ENCODE measurements around the gene HS6ST2. TPM values are rescaled to one million over a fixed set of nuclear protein-coding genes. Genes with fewer than 3 reads are reported as not detected.

The HS6ST2 gene
- total and polyA plus RNA-seq, 9 of the 15 experiments (the other 6 are each of a cell fraction or from before 2014, with no cell fraction given): not detected

DNA sequence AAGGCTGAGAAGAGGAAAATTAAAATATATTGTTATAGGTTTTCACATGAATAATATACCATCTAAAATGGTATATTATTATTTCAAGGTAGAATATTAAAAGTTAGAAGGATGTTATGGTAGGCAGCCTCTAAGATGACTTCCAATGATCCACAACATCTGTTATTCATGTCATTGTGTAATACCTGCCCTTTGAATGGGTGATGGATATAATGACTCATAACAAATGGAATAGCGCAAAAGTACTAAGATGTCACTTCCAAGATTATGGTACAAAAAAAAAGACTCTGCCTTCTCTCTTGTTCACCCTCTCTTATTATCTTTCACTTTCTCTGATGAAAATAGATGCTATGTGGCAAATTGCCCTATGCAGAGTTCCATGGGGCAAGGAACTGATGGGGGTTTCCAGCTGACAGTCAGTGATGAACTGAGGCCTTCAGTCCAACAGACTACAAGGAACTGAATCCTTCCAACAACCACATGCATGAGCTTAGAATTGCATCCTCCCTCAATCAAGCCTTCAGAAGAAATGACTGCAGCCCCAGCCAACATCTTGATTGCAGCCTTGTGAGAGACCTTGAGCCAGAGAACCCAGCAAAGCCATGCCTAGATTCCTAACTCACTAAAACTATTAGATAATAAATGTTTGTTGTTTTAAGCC, 57.7 kb downstream of the HS6ST2 start:
- Histone ChIP-seq H3K36me3 (ENCODE audit: control insufficient read depth, insufficient read depth, low read length) (no peaks in the 10 kb centered on the region), H3K9me3 (replicated peaks; ENCODE audit: control insufficient read depth, insufficient read depth, low read depth, low read length) (no peaks in the 10 kb centered on the region), H3K27me3 (ENCODE audit: control insufficient read depth in 2 of 2, insufficient read depth in 2 of 2, low read length in 2 of 2) (no peaks in the 10 kb centered on the region), H3K4me3 (no peak overlapping the region), H3K4me2 (ENCODE audit: insufficient read depth, low read length) (no peak overlapping the region), H4K20me1 (replicated peaks; ENCODE audit: control insufficient read depth, insufficient read depth, low read length) (no peaks in the 10 kb centered on the region), H2AFZ (ENCODE audit: low read depth, low read length) (no peak overlapping the region), H3K4me1 (replicated peaks in 1 of 2; ENCODE audit: control insufficient read depth in 2 of 2, insufficient read depth in 2 of 2, low read length in 2 of 2) (no peaks in the 10 kb centered on the region), H3K79me2 (ENCODE audit: control insufficient read depth, insufficient read depth, low read length) (no peaks in the 10 kb centered on the region), H3K27ac (ENCODE audit: extremely low read depth, low read depth, low read length) (no peak overlapping the region), H3K9me1 (ENCODE audit: control insufficient read depth, insufficient read depth, low read length) (no peaks in the 10 kb centered on the region), H3K9ac (ENCODE audit: insufficient read depth in 1 of 2, low read depth in 2 of 2, low read length in 2 of 2) (no peak overlapping the region)
- WGBS (ENCODE audit: insufficient coverage, low coverage, missing lambda C conversion rate): 0% methylated on average over 1 of the region's 1 CpG
- intact Hi-C loops (cut with micrococcal nuclease) (no loop called here), in situ Hi-C loops (cut with MboI) (no loop called here)
- TF ChIP-seq KLF1 (tag; IDR thresholded peaks at IDR 0.05) (no peak), SAP30 (IDR thresholded peaks at IDR 0.05; ENCODE audit: borderline replicate concordance, insufficient read depth, low read depth, low read length, poor library complexity, severe bottlenecking) (no peak), NUFIP1 (IDR thresholded peaks at IDR 0.05; ENCODE audit: partially characterized antibody) (no peak)
- TF ChIP-seq, protein P1, sequence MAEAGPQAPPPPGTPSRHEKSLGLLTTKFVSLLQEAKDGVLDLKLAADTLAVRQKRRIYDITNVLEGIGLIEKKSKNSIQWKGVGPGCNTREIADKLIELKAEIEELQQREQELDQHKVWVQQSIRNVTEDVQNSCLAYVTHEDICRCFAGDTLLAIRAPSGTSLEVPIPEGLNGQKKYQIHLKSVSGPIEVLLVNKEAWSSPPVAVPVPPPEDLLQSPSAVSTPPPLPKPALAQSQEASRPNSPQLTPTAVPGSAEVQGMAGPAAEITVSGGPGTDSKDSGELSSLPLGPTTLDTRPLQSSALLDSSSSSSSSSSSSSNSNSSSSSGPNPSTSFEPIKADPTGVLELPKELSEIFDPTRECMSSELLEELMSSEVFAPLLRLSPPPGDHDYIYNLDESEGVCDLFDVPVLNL (CRISPR knock-in tag; IDR thresholded peaks at IDR 0.05; ENCODE audit: low read depth): no peak
- FAIRE-seq: no peak
- CTCF ChIA-PET (ENCODE audit: low intra/inter-chr PET ratio): no interaction called here
- no peak for DNase-seq (ENCODE audit: extremely low read depth in 1 of 4, low spot score in 3 of 4)
- BruUV-seq (replicated peaks): no TSS peak
- no peak for ATAC-seq
- POLR2A ChIA-PET: no interaction called here

DNA sequence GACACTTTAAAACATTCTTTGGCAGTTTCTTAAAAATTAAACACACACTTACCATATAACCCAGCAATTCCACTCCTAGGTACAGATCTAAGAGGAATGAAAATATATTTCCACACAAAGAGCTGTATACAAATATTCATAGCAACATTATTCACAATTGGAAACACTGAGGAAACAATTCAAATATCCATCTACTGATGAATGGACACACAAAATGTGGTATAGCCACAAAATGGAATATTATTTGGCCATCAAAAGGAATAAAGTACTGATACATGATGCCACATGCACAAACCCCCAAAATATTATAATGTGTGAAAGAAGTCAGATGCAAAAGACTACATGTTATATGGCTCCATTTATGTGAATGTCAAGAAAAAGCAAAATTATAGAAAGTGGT, 70.9 kb downstream of the HS6ST2 start:
- H3K9me1 ChIP-seq (ENCODE audit: control insufficient read depth, insufficient read depth, low read length): no peaks in the 10 kb centered on the region
- H2AFZ ChIP-seq (ENCODE audit: low read depth, low read length): no peak overlapping the region
- H4K20me1 ChIP-seq (replicated peaks; ENCODE audit: control insufficient read depth, insufficient read depth, low read length): no peaks in the 10 kb centered on the region
- no peaks in the 10 kb centered on the region for H3K79me2 ChIP-seq (ENCODE audit: control insufficient read depth, insufficient read depth, low read length)
- no peaks in the 10 kb centered on the region for H3K9me3 ChIP-seq (replicated peaks; ENCODE audit: control insufficient read depth, insufficient read depth, low read depth, low read length)
- H3K27me3 ChIP-seq (ENCODE audit: control insufficient read depth in 2 of 2, insufficient read depth in 2 of 2, low read length in 2 of 2): no peaks in the 10 kb centered on the region
- no peak overlapping the region for H3K9ac ChIP-seq (ENCODE audit: insufficient read depth in 1 of 2, low read depth in 2 of 2, low read length in 2 of 2)
- no peak overlapping the region for H3K4me3 ChIP-seq
- no peak for FAIRE-seq
- ChIA-PET CTCF (ENCODE audit: low intra/inter-chr PET ratio) (no interaction called here), POLR2A (no interaction called here)
- H3K4me2 ChIP-seq (ENCODE audit: insufficient read depth, low read length): no peak overlapping the region
- no peak overlapping the region for H3K27ac ChIP-seq (ENCODE audit: extremely low read depth, low read depth, low read length)
- H3K36me3 ChIP-seq (ENCODE audit: control insufficient read depth, insufficient read depth, low read length): no peaks in the 10 kb centered on the region
- in situ Hi-C loops (cut with MboI) (no loop called here), intact Hi-C loops (cut with micrococcal nuclease) (no loop called here)
- BruUV-seq (replicated peaks): no TSS peak
- DNase-seq (ENCODE audit: extremely low read depth in 1 of 4, low spot score in 3 of 4): no peak
- H3K4me1 ChIP-seq (replicated peaks in 1 of 2; ENCODE audit: control insufficient read depth in 2 of 2, insufficient read depth in 2 of 2, low read length in 2 of 2): no peaks in the 10 kb centered on the region
- ATAC-seq: no peak
- TF ChIP-seq HDAC6 (IDR thresholded peaks at IDR 0.05; ENCODE audit: low read depth, low read length) (no peak), LARP7 (IDR thresholded peaks at IDR 0.05) (no peak), HMGN3 (IDR thresholded peaks at IDR 0.05; ENCODE audit: borderline replicate concordance, extremely low read depth, insufficient read length, low read depth, low read length) (no peak)
- TF ChIP-seq, protein P2, sequence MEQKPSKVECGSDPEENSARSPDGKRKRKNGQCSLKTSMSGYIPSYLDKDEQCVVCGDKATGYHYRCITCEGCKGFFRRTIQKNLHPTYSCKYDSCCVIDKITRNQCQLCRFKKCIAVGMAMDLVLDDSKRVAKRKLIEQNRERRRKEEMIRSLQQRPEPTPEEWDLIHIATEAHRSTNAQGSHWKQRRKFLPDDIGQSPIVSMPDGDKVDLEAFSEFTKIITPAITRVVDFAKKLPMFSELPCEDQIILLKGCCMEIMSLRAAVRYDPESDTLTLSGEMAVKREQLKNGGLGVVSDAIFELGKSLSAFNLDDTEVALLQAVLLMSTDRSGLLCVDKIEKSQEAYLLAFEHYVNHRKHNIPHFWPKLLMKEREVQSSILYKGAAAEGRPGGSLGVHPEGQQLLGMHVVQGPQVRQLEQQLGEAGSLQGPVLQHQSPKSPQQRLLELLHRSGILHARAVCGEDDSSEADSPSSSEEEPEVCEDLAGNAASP (IDR thresholded peaks at IDR 0.05): no peak

Measured in K562 (cell line).